Right ventricle myocardium inferior (tissue), 1 donor: ENCODE data around the gene BAD. TPM values are rescaled to one million over a fixed set of nuclear protein-coding genes. Genes with fewer than 3 reads are reported as not detected.
A peak's percentile ranks its signal among the peaks of the same experiment; 100 is the strongest.
"Not testable (repeated sequence)": the region's sequence is repeated elsewhere in the genome, so short reads cannot be mapped to it uniquely, and the experiment has no call there.

Source experiments
- ATAC-seq: fragments of 200-7000 bp; cut with Tn5 transposase; one replicate; pipeline ENCODE4 v1.9.1; 2020; ENCODE audit warnings: mild to moderate bottlenecking, moderate library complexity
- DNase-seq: peaks from one replicate; pipeline ENCODE4 v3.0.0; 2021; ENCODE audit errors: missing footprints
- intact Hi-C: fragments of 100-400 bp; cut with DNase I; formaldehyde crosslinking; loops from one replicate; pipeline ENCODE4 v1.11.0; 2022
- total RNA-seq: library from RNA; stranded (reverse); fragmentation: NEBNext Ultra II Directional; extraction: Animal tissue kit (Norgen Biotek cat#: 25700); gene quantifications from one replicate; pipeline ENCODE4 v1.2.1, GENCODE V29; 2021
- donor health status: DM: no; HTN: yes; CAD: no; lungs with severe emphysema.

BAD gene
- total RNA-seq, 1 donor from 2014 or later, result 89.1 TPM

- peak; percentile 11 for ATAC-seq
Observed at GRCh38 chr11:64252003-64252872, 32.2 kb downstream of the BAD start.

GRCh38 chr11:64251753-64252002 is 32.8 kb downstream of the BAD start:
- no peak for ATAC-seq
- DNase-seq, result no peak
- intact Hi-C loops, result loop anchor here (5.0 kb wide), 1 partner anchor 51 kb away; the partner anchor contains the start of gene CATSPERZ

More at GRCh38 chr11:64252003-64252872, 32.2 kb downstream of the BAD start:
- DNase-seq, result peak; percentile 75
- intact Hi-C loops, result loop anchor here (5.0 kb wide), 1 partner anchor 50 kb away; the partner anchor contains the start of gene CATSPERZ

- intact Hi-C loops, result loop anchor here (5.0 kb wide), 1 partner anchor 51 kb away; the partner anchor contains the start of gene CATSPERZ
- ATAC-seq (peak; percentile 63), DNase-seq (peak; percentile 86)
Observed at GRCh38 chr11:64251016-64251752, 33.3 kb downstream of the BAD start, which contains the start of gene PLCB3. PLCB3 (plus strand) TSS chr11:64251530; CDS start chr11:64251650, 120 bp downstream.

- no peak for ATAC-seq
- intact Hi-C loops, result loop anchor here (5.0 kb wide), 1 partner anchor 52 kb away; the partner anchor contains the start of gene CATSPERZ
- no peak for DNase-seq
Observed at GRCh38 chr11:64250415-64251015, 34.0 kb downstream of the BAD start.

GRCh38 chr11:64249563-64250414 is 34.7 kb downstream of the BAD start:
- no peak for DNase-seq
- ATAC-seq, result no peak
- intact Hi-C loops, result loop anchor here (2.0 to 5.0 kb wide), 2 partner anchors 19 to 53 kb away; partner anchors contain the start of gene CATSPERZ

DNA sequence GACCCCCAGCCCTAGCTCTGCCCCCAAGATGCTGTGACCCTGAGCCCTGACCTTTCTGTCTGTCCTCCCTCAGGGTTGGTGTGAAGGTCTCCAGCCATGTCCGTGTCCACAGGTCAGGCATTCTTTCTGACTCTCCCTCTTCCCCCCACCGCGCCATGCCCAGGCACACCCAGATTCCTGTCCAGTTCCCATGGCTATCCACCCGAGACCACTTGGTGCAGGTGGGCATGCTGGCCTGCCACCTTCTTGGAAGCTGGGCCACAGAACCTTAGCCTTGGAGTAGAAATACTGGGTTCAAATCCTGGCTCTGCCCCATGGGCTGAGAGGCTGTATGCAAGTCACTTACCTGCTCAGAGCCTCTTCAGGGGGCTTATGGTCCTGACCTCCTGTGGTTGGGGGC is 35.4 kb downstream of the BAD start:
- no peak for ATAC-seq
- DNase-seq, result no peak
- intact Hi-C loops, result loop anchor here (2.0 kb wide), 1 partner anchor 20 kb away; no protein-coding TSS in a partner anchor

DNA sequence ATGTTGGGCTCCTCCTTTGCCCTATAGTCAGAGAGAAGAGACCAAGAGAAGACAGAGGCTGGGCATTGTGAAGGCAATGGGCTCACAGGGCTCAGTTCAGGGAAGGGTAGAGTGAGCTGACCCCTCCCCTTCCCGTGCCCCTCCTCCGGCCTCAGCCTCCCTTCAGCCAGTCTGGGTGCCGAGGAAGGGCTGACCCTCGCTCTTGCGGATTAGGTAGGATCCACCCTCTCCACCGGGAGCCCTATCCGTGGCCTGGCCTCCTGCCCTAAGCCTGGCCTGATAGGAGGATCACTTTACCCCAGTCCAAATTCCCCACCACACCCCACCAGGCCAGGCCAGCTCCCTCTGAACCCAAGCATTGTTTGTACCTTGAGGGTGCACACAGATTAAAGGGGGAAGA is 35.9 kb downstream of the BAD start:
- DNase-seq (no peak), ATAC-seq (no peak)
- intact Hi-C loops, result loop anchor here (2.0 kb wide), 1 partner anchor 20 kb away; no protein-coding TSS in a partner anchor

- ATAC-seq, result no peak
- intact Hi-C loops, result loop anchor here (2.0 kb wide), 1 partner anchor 21 kb away; no protein-coding TSS in a partner anchor
Observed at GRCh38 chr11:64247729-64248531, 36.5 kb downstream of the BAD start.

DNA sequence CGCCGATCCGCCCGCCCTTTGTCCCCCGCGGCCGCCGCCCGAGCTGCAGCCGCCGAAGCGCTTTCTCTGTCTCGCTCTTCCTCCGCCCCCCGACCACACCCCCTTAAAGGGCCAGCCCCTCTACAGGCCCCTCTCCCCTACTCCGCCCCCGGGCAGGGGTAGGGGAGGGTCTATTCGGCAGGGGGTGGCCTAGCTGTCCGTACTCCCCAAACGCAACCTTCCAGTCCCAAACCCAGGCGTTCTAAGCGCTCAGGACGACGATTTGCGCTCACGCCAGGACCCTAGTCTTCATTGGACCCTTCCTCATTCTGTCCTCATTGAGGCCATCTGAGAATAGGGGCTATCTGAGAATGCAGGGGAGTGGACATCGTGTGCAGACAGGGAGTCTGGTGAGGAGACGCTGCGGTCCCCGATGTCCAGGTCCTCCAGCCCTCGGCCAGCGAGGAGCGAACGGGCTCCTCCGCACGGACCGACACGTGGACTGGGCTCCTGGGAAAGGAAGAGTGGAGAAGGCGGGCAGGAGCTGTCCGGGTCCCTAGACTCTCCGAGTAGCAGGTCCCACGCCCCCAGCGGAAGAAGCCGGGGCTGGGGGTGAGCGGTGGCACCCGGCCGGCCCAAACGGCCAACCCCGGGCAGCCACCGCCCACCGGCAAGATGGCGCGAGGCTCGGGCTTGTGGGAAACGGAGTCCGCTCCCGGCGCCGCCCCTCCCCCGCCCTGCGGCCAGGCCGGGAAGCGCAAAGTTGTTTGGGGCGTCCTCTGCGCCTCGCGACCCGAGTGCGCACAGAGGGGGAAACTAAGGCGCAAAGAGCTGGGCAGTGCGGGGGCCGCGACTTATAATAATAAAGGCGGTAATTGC is 37.4 kb downstream of the BAD start, which contains the start of gene PPP1R14B:
PPP1R14B (minus strand) TSS at position 73 of the 858 bp plus-strand sequence. CDS start 270 bp downstream, outside the sequence.
- DNase-seq (peak; percentile 95), ATAC-seq (peak; percentile 73)
- intact Hi-C loops, result no loop called here

More at GRCh38 chr11:64247729-64248531, 36.5 kb downstream of the BAD start:
- no peak for DNase-seq

DNA sequence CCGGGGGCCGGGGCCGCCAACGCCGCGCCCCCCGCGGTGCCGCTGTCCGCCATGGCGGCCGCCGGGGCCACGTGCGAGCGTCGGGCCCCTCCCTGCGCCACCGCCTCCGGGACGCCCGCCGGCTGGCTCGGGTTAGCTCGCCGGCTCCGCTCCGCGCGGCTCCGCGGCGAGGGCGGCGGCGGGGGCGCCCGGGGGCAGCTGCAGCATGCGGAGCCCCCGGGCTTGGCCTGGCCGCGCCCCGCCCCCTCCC is 37.9 kb downstream of the BAD start:
- DNase-seq, intact Hi-C loops, ATAC-seq: not testable (repeated sequence)

DNA sequence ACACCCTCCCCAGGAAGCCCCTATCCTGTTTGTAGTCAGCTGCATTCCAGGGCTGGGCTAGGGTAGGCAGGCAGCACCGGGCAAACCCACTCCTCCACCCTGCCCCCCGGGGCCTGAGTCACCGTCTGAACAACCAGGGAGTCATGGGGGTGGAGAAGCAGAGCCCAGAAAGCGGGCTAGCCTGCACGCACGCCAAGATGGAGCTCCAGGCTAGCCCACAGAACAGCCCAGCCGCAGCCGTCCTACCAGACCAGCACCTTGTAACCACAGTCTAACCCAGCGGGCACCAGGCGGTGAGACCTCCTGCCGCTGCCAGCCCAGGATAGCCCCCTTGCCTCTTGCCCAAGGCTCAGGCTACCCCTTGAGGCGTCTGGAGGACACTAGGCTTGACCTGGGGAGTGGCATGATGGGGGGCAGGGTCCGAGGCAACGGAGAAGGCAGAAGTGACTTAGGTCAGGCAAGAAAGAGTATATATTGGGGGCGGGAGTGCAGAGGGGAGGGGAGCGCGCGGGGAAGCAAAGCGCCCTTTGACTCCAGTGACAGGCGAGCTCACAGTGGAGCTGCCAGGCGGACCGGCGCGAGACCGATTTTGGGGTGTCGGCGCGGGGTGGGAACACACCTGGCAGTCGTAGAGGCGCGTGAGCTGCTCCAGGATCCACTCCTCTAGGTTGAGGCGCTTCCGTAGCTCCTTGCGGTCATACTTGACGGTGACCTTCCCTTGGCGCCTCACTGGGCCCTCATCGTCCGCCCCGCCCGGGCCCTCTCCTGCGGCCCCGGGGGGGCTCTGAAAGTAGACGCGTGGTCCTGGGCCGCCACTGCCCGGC is 38.5 kb downstream of the BAD start:
- intact Hi-C loops, result no loop called here
- peak; percentile 83 for DNase-seq
- ATAC-seq, result no peak

- intact Hi-C loops, result no loop called here
- ATAC-seq (no peak), DNase-seq (no peak)
Observed at GRCh38 chr11:64245401-64245796, 39.1 kb downstream of the BAD start.

GRCh38 chr11:64244966-64245365 is 39.5 kb downstream of the BAD start:
- no peak for DNase-seq
- intact Hi-C loops, result no loop called here
- no peak for ATAC-seq

GRCh38 chr11:64244107-64244506 is 40.4 kb downstream of the BAD start:
- DNase-seq (no peak), ATAC-seq (no peak)
- intact Hi-C loops, result no loop called here

DNA sequence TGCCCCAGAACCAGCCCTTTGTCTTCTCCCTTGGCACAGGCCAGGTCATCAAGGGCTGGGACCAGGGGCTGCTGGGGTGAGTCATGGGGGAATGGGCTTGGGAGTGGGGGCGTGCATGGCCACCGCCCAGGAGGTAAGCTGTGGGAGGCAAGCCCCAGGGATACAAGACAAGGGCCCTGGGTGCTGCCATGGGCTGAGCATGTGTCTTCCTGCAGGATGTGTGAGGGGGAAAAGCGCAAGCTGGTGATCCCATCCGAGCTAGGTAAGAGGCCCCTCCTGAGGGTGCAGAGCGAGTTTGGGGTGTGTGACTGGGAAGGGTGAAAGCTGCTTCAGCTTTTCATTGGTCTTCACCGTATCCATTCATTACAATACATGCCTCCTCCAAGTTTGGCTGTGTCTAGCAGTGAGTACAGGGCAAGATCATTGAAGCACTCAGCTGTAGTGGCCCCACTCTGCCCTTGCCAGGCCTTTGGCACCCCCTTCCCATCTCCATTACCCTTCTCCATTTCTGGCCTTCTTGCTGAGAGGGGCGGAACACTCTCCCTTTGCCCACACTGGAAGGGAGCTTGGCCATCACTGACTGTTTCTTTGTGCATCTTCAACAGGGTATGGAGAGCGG is 41.1 kb downstream of the BAD start:
- ATAC-seq, result no peak
- intact Hi-C loops, result no loop called here
- no peak for DNase-seq
